ENCODE data around the gene MRAS.

The MRAS gene

DNA sequence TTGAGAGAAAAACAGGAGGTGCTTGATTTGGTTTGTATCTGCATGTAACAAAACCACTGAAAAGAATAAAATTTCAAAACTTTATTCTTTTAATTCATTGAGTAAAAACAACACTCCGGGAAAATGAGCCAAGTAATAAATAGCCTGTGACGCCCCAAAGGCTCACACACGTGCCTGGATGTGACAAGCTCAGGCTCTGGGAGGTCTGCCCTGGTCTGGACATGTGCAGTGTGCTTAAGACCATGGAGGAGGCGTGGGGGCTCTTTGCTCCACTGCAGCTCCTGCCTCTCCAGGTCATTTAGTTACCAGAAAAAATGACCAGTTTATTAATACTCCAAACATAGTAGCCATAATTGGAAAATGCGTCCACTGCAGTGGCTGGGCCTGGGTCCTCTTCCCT, 10.1 kb upstream of the MRAS start:
- no peak for TF ChIP-seq CTCF (IDR thresholded peaks at IDR 0.05; ENCODE audit: low read depth, low read length, missing control alignments)
- no peak overlapping the region for H3K4me3 ChIP-seq (ENCODE audit: low read depth, low read length)
- no peak for DNase-seq (ENCODE audit: low read depth)

GRCh38 chr3:138338811-138339210, 9.6 kb upstream of the MRAS start:
- TF ChIP-seq CTCF (IDR thresholded peaks at IDR 0.05; ENCODE audit: low read depth, low read length, missing control alignments): no peak
- DNase-seq (ENCODE audit: low read depth): no peak

GRCh38 chr3:138340511-138340910, 7.9 kb upstream of the MRAS start:
- TF ChIP-seq CTCF (IDR thresholded peaks at IDR 0.05; ENCODE audit: low read depth, low read length, missing control alignments): no peak
- no peak for DNase-seq (ENCODE audit: low read depth)
- no peak overlapping the region for H3K4me3 ChIP-seq (ENCODE audit: low read depth, low read length)

More at GRCh38 chr3:138338811-138339210, 9.6 kb upstream of the MRAS start:
- H3K4me3 ChIP-seq (ENCODE audit: low read depth, low read length): no peak overlapping the region

GRCh38 chr3:138344754-138345153, 3.6 kb upstream of the MRAS start:
- TF ChIP-seq CTCF (IDR thresholded peaks at IDR 0.05; ENCODE audit: low read depth, low read length, missing control alignments): no peak
- no peak overlapping the region for H3K4me3 ChIP-seq (ENCODE audit: low read depth, low read length)
- no peak for DNase-seq (ENCODE audit: low read depth)

GRCh38 chr3:138348754-138349739, 668 bp downstream of the MRAS start:
- no peak for DNase-seq (ENCODE audit: low read depth)
- no peak for TF ChIP-seq CTCF (IDR thresholded peaks at IDR 0.05; ENCODE audit: low read depth, low read length, missing control alignments)
- H3K4me3 ChIP-seq (ENCODE audit: low read depth, low read length): no peak overlapping the region

GRCh38 chr3:138349926-138350665, 1.7 kb downstream of the MRAS start:
- no peak for DNase-seq (ENCODE audit: low read depth)
- H3K4me3 ChIP-seq (ENCODE audit: low read depth, low read length): no peak overlapping the region
- TF ChIP-seq CTCF (IDR thresholded peaks at IDR 0.05; ENCODE audit: low read depth, low read length, missing control alignments): no peak
